ENCODE data around the gene GSAP.

Gene GSAP

DNA sequence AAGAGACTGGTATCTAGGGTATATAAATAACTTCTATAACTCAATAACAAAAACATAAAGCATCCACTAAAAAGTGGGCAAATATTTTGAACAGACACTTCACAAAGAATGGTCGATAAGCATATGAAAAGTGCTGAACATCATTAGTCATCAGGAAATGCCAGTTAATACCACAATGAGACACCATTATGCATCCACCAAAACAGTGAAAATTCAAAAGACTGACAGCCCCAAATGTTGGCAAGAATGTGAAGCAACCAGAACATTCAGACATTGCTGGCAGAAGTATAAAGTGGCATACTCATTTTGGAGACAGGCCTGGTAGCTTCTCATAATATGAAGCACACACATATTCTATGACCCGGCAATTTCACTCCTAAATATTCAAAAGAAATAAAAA, 26.5 kb upstream of the GSAP start:
- H3K4me3 ChIP-seq (ENCODE audit: low read depth in 1 of 2, low read length in 2 of 2): no peak overlapping the region
- H3K27ac ChIP-seq (ENCODE audit: low read depth, low read length): no peak overlapping the region
- H3K9me3 ChIP-seq (ENCODE audit: control insufficient read depth in 1 of 2, low read length in 2 of 2): no peaks in the 10 kb centered on the region
- no peak overlapping the region for H3K9ac ChIP-seq (ENCODE audit: low read depth in 1 of 2, low read length in 2 of 2)
- H3K27me3 ChIP-seq (ENCODE audit: control insufficient read depth in 1 of 2, insufficient read depth in 2 of 2, low read length in 2 of 2): no peaks in the 10 kb centered on the region
- H3K36me3 ChIP-seq (ENCODE audit: control insufficient read depth in 1 of 2, insufficient read depth in 2 of 2, low read length in 2 of 2): no peaks in the 10 kb centered on the region
- H3K4me1 ChIP-seq (ENCODE audit: control insufficient read depth in 1 of 2, insufficient read depth in 2 of 2, low read length in 2 of 2): no peaks in the 10 kb centered on the region

DNA sequence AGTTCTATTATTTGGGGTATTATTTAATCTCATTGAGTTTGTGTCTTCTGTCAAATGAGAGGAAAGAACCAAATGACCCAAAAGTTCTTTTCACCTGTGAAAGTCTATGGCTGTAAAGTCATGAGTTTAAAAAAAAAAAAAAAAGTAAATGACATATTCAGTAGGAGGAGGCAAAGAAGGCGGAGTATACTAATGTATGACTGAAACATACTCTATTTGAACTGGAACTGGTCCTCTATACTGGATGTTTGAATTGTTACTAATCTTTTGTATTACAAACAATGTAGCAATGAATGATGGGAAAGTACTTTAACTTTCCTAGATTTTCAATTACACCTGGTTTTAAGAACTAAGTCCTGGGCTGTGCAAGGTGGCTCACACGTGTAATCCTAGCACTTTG, 24.9 kb upstream of the GSAP start:
- no peak overlapping the region for H3K4me3 ChIP-seq (ENCODE audit: low read depth in 1 of 2, low read length in 2 of 2)
- H3K9ac ChIP-seq (ENCODE audit: low read depth in 1 of 2, low read length in 2 of 2): no peak overlapping the region
- no peak overlapping the region for H3K27ac ChIP-seq (ENCODE audit: low read depth, low read length)
- no peaks in the 10 kb centered on the region for H3K4me1 ChIP-seq (ENCODE audit: control insufficient read depth in 1 of 2, insufficient read depth in 2 of 2, low read length in 2 of 2)
- no peaks in the 10 kb centered on the region for H3K9me3 ChIP-seq (ENCODE audit: control insufficient read depth in 1 of 2, low read length in 2 of 2)
- no peaks in the 10 kb centered on the region for H3K36me3 ChIP-seq (ENCODE audit: control insufficient read depth in 1 of 2, insufficient read depth in 2 of 2, low read length in 2 of 2)
- no peaks in the 10 kb centered on the region for H3K27me3 ChIP-seq (ENCODE audit: control insufficient read depth in 1 of 2, insufficient read depth in 2 of 2, low read length in 2 of 2)

DNA sequence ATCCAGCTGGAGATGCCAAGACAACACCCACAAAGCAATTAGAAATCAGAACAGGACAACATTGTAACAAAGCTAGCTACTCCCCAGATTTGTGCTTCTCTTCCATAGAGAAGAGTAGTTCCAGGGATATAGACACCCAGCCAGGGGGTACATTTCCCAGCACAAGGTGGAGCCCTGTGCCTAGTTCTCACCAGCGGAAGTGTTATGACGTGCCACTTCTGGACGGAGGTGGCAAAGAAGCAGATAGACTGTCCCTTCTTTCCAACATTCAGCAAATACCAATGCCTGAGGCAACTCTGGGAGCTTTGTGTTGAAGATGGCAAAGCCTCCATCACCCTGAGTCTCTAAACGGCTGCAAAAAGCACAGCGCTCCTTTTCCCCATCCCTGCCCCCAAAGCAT, 23.4 kb upstream of the GSAP start:
- Histone ChIP-seq H3K36me3 (ENCODE audit: control insufficient read depth in 1 of 2, insufficient read depth in 2 of 2, low read length in 2 of 2) (no peaks in the 10 kb centered on the region), H3K27ac (ENCODE audit: low read depth, low read length) (no peak overlapping the region), H3K4me1 (ENCODE audit: control insufficient read depth in 1 of 2, insufficient read depth in 2 of 2, low read length in 2 of 2) (no peaks in the 10 kb centered on the region), H3K27me3 (ENCODE audit: control insufficient read depth in 1 of 2, insufficient read depth in 2 of 2, low read length in 2 of 2) (no peaks in the 10 kb centered on the region), H3K4me3 (ENCODE audit: low read depth in 1 of 2, low read length in 2 of 2) (no peak overlapping the region), H3K9me3 (ENCODE audit: control insufficient read depth in 1 of 2, low read length in 2 of 2) (no peaks in the 10 kb centered on the region), H3K9ac (ENCODE audit: low read depth in 1 of 2, low read length in 2 of 2) (no peak overlapping the region)

DNA sequence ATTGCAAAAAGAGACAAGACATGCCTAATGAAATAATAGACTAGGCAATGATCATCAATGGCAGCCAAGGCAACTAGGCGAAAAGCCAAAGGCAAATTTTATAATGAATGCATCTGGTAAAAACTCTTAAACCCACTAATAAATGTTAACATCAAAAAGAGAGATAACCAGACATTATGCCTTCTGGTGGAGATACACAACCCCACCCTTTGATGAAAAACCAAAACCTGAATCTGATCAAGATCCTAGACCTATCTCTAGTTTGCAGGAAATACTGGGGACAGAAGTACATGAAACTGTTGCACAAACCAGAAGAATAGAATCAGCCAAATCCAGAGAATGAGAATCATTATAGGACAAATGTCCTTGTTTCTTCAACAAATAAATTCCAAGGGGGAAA, 22.0 kb upstream of the GSAP start:
- Histone ChIP-seq H3K4me3 (ENCODE audit: low read depth in 1 of 2, low read length in 2 of 2) (no peak overlapping the region), H3K36me3 (ENCODE audit: control insufficient read depth in 1 of 2, insufficient read depth in 2 of 2, low read length in 2 of 2) (no peaks in the 10 kb centered on the region), H3K27me3 (ENCODE audit: control insufficient read depth in 1 of 2, insufficient read depth in 2 of 2, low read length in 2 of 2) (no peaks in the 10 kb centered on the region), H3K4me1 (ENCODE audit: control insufficient read depth in 1 of 2, insufficient read depth in 2 of 2, low read length in 2 of 2) (no peaks in the 10 kb centered on the region), H3K27ac (ENCODE audit: low read depth, low read length) (no peak overlapping the region), H3K9me3 (ENCODE audit: control insufficient read depth in 1 of 2, low read length in 2 of 2) (no peaks in the 10 kb centered on the region), H3K9ac (ENCODE audit: low read depth in 1 of 2, low read length in 2 of 2) (no peak overlapping the region)

DNA sequence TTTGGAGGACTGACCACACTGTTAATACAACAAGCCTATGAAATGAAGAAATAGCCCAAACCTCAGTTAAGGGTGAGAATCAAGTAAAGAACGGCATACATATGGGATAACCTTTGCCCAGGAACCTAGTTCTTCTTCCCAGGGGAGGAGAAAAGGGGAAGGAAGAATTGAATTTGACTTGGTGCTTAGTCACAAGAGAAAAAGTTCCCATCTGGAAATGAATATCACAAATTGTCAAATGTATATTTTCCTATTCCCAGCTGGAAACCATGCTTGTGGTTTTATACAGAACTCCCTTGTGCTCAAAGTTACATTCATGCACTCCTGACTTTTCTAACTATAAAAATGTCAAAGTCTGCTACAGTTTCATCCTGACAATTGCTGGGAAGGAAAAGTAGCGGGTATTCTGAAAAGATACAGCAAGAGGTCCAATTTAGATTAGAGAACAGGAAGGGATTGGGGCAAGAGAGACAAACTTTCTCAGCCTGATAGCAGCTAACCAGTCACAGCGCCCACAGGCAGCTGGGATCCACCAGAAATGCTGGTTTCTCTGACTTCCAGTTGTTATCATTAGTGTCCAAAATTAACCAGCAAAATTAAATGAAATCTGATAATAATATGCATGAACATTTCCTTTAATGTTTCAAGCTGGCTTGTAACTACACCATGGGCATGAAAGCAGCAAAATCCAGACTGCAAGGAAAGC, 18.6 kb upstream of the GSAP start:
- no peak overlapping the region for H3K27ac ChIP-seq (ENCODE audit: low read depth, low read length)
- no peaks in the 10 kb centered on the region for H3K36me3 ChIP-seq (ENCODE audit: control insufficient read depth in 1 of 2, insufficient read depth in 2 of 2, low read length in 2 of 2)
- H3K4me1 ChIP-seq (ENCODE audit: control insufficient read depth in 1 of 2, insufficient read depth in 2 of 2, low read length in 2 of 2): no peaks in the 10 kb centered on the region
- H3K9me3 ChIP-seq (ENCODE audit: control insufficient read depth in 1 of 2, low read length in 2 of 2): no peaks in the 10 kb centered on the region
- no peaks in the 10 kb centered on the region for H3K27me3 ChIP-seq (ENCODE audit: control insufficient read depth in 1 of 2, insufficient read depth in 2 of 2, low read length in 2 of 2)
- no peak overlapping the region for H3K4me3 ChIP-seq (ENCODE audit: low read depth in 1 of 2, low read length in 2 of 2)
- H3K9ac ChIP-seq (ENCODE audit: low read depth in 1 of 2, low read length in 2 of 2): no peak overlapping the region

DNA sequence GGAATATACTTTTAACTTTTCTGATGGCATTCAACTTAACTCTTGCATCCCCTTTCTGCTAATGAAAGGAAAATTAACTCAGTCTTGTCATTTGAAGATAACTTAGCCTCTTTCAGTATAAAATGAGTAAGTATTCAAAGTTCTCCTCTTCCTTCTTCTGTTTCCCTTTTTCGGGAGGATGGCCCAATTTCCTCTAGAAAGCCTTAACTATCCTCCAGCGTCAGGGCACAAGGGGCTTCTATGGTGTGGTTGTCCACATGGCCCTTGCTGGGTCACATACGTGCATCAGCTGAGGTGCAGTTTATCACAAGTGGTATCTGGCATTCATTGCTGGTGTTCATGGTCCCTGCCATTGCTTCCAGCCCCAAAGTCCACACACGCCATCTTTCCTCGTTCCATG, 17.8 kb upstream of the GSAP start:
- Histone ChIP-seq H3K27me3 (ENCODE audit: control insufficient read depth in 1 of 2, insufficient read depth in 2 of 2, low read length in 2 of 2) (no peaks in the 10 kb centered on the region), H3K4me1 (ENCODE audit: control insufficient read depth in 1 of 2, insufficient read depth in 2 of 2, low read length in 2 of 2) (no peaks in the 10 kb centered on the region), H3K27ac (ENCODE audit: low read depth, low read length) (no peak overlapping the region), H3K9me3 (ENCODE audit: control insufficient read depth in 1 of 2, low read length in 2 of 2) (no peaks in the 10 kb centered on the region), H3K4me3 (ENCODE audit: low read depth in 1 of 2, low read length in 2 of 2) (no peak overlapping the region), H3K9ac (ENCODE audit: low read depth in 1 of 2, low read length in 2 of 2) (no peak overlapping the region), H3K36me3 (ENCODE audit: control insufficient read depth in 1 of 2, insufficient read depth in 2 of 2, low read length in 2 of 2) (no peaks in the 10 kb centered on the region)

DNA sequence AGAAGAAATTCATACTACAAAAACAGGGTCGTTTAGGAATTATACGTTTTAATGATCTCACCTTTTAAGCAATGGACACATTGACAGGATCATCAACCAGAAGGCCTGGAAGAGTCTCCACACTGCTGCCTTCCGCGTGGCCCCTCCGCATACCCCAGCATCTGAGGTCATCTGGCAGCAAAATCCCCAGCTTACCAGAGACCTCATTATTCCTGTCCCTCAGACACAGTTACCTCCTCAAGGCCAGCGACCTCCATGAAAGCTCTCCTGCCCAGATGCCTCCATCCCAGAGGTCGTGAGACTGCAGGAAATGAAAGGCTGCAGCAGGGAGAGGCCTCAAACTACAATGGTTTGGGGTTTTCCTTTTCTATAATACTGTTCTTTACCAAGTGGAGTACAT, 14.8 kb upstream of the GSAP start:
- peaks cover 15 to 17% of the 10 kb centered on the region in 2 donors for H3K4me1 ChIP-seq (ENCODE audit: control insufficient read depth in 1 of 2, insufficient read depth in 2 of 2, low read length in 2 of 2)
- no peaks in the 10 kb centered on the region for H3K9me3 ChIP-seq (ENCODE audit: control insufficient read depth in 1 of 2, low read length in 2 of 2)
- H3K36me3 ChIP-seq (ENCODE audit: control insufficient read depth in 1 of 2, insufficient read depth in 2 of 2, low read length in 2 of 2): no peaks in the 10 kb centered on the region
- H3K9ac ChIP-seq (ENCODE audit: low read depth in 1 of 2, low read length in 2 of 2): no peak overlapping the region
- H3K27ac ChIP-seq (ENCODE audit: low read depth, low read length): no peak overlapping the region
- H3K27me3 ChIP-seq (ENCODE audit: control insufficient read depth in 1 of 2, insufficient read depth in 2 of 2, low read length in 2 of 2): no peaks in the 10 kb centered on the region
- H3K4me3 ChIP-seq (ENCODE audit: low read depth in 1 of 2, low read length in 2 of 2): no peak overlapping the region

DNA sequence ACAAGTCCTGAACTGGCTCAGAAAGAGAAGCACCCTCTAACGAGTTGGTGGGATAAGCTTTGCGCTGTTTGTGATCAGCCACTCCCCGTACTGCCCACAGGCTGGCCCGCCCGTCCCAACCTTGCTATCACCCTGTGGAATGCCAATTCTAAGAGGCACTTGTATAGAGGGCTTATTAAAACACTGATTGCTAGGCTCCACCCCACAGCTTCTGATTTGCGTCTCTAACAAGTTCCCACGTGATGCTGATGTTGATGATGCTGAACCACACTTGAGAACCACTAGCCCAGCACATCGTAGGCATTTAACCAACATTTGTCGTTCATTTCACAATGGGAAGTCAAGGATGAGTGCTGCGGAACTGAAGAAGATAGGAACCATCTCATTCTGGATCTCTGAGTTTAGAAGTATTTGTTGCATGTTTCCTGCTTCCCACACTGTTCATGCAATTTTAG, 12.7 kb upstream of the GSAP start:
- Histone ChIP-seq H3K4me3 (ENCODE audit: low read depth in 1 of 2, low read length in 2 of 2) (no peak overlapping the region), H3K9me3 (ENCODE audit: control insufficient read depth in 1 of 2, low read length in 2 of 2) (no peaks in the 10 kb centered on the region), H3K27ac (ENCODE audit: low read depth, low read length) (no peak overlapping the region), H3K27me3 (ENCODE audit: control insufficient read depth in 1 of 2, insufficient read depth in 2 of 2, low read length in 2 of 2) (no peaks in the 10 kb centered on the region), H3K4me1 (ENCODE audit: control insufficient read depth in 1 of 2, insufficient read depth in 2 of 2, low read length in 2 of 2) (peaks cover 15 to 17% of the 10 kb centered on the region in 2 donors), H3K36me3 (ENCODE audit: control insufficient read depth in 1 of 2, insufficient read depth in 2 of 2, low read length in 2 of 2) (no peaks in the 10 kb centered on the region), H3K9ac (ENCODE audit: low read depth in 1 of 2, low read length in 2 of 2) (no peak overlapping the region)

DNA sequence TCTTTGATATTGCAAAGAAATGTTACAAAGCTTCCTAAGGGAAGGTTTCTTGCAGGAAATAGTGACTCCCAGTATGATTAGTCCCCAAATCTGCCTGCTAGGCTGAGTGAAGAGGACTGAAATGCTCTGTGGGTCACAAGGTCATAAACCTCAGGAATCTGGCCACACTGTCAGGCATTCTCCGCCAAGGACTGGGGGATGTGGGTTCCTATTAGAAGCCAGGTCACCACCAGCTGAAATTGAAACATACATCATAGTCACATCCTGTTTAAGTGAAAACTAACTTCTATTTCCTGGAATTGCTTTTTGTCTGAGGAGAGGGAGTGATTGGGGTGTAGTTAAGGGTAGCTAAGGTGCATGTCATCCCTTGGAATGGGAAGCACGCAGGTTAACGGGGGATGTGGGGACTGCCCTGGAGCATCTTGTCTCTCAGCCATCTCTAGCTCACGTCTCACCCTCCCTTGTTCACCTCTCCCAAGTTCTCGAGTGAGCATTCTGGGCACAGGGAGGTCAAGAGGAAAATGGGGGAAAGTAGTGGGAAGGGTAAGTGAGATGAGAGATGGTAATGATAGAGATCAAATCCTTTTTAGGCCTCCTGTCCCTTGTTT, 12.0 kb upstream of the GSAP start:
- no peak overlapping the region for H3K27ac ChIP-seq (ENCODE audit: low read depth, low read length)
- H3K9ac ChIP-seq (ENCODE audit: low read depth in 1 of 2, low read length in 2 of 2): no peak overlapping the region
- no peak overlapping the region for H3K4me3 ChIP-seq (ENCODE audit: low read depth in 1 of 2, low read length in 2 of 2)
- H3K9me3 ChIP-seq (ENCODE audit: control insufficient read depth in 1 of 2, low read length in 2 of 2): no peaks in the 10 kb centered on the region
- peaks cover 15 to 17% of the 10 kb centered on the region in 2 donors for H3K4me1 ChIP-seq (ENCODE audit: control insufficient read depth in 1 of 2, insufficient read depth in 2 of 2, low read length in 2 of 2)
- H3K27me3 ChIP-seq (ENCODE audit: control insufficient read depth in 1 of 2, insufficient read depth in 2 of 2, low read length in 2 of 2): no peaks in the 10 kb centered on the region
- no peaks in the 10 kb centered on the region for H3K36me3 ChIP-seq (ENCODE audit: control insufficient read depth in 1 of 2, insufficient read depth in 2 of 2, low read length in 2 of 2)

DNA sequence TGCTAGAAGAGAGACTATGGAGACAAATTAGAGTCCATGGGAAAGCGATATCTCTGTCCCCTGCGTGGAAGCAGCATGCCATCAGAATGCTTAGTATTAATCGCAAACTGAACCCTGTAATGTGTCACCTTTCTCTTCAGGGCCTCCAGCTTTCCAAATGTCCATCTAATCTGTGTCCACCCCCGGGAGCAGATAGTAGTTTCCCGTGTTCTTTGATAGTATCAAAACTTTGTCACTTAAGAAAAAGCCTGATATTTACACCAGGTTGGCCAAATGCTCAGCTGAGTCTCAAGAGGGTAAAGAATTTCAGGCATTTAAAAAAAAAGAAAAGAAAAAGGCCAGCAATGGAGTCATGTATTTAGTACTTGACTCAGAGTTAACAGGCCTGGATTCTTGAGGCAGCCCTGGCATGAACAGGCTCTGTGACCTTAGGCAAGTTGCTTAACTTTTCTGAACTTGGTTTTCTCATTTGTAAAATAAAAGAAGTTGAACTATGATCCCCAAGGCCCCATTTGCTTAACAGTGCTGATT, 10.4 kb upstream of the GSAP start:
- Histone ChIP-seq H3K9ac (ENCODE audit: low read depth in 1 of 2, low read length in 2 of 2) (no peak overlapping the region), H3K36me3 (ENCODE audit: control insufficient read depth in 1 of 2, insufficient read depth in 2 of 2, low read length in 2 of 2) (no peaks in the 10 kb centered on the region), H3K9me3 (ENCODE audit: control insufficient read depth in 1 of 2, low read length in 2 of 2) (no peaks in the 10 kb centered on the region), H3K27ac (ENCODE audit: low read depth, low read length) (no peak overlapping the region), H3K4me3 (ENCODE audit: low read depth in 1 of 2, low read length in 2 of 2) (no peak overlapping the region), H3K4me1 (ENCODE audit: control insufficient read depth in 1 of 2, insufficient read depth in 2 of 2, low read length in 2 of 2) (peaks cover 17 to 25% of the 10 kb centered on the region in 2 donors), H3K27me3 (ENCODE audit: control insufficient read depth in 1 of 2, insufficient read depth in 2 of 2, low read length in 2 of 2) (no peaks in the 10 kb centered on the region)
